HG03135 (cell line): ENCODE data around the gene CTAG2.
"Not testable (repeated sequence)": the region's sequence is repeated elsewhere in the genome, so short reads cannot be mapped to it uniquely, and the experiment has no call there.

Experiments used
- ATAC-seq: cut with Tn5 transposase; IDR thresholded peaks from one replicate; pipeline ENCODE4 v1.9.1; 2021; ENCODE audit warnings: mild to moderate bottlenecking, moderate library complexity; ENCODE audit not compliant: unreplicated experiment

Gene CTAG2

GRCh38 chrX:154653413-154653812 lies at the start of gene CTAG2:
Gene CTAG2, minus strand, starts transcription at chrX:154653579. Its CDS starts 64 bp downstream, at chrX:154653515.
- ATAC-seq = not testable (repeated sequence)

DNA sequence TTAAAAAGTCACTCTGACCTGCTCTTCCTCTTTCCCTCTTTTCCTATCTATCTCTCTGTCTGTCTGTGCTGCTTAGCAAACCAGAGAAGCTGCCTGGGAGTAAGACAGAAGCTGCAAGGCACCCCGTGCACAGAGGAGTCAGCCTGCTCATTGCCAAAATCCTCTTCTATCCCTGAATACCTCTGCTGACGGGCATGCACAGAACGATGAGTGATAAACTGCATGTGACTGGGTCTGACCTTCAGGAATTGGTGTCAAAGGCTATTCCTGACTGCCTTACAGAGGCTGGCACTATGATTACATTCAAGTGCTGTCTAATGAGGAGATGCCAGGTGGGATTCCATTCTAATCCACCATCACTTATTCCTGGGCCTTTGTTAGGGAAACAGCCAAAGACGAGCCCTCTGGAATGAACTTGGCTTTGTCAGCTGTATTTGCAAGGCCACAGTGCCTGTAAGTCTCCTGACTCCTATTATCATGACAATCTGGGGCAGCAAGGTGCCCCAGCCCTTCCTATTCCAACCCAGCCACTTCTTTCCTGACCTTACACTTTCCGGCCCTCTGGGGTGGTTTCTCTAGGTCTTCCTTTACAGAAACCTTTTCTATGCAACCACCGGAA lies 45.4 kb upstream of the CTAG2 start:
- ATAC-seq = no peak

DNA sequence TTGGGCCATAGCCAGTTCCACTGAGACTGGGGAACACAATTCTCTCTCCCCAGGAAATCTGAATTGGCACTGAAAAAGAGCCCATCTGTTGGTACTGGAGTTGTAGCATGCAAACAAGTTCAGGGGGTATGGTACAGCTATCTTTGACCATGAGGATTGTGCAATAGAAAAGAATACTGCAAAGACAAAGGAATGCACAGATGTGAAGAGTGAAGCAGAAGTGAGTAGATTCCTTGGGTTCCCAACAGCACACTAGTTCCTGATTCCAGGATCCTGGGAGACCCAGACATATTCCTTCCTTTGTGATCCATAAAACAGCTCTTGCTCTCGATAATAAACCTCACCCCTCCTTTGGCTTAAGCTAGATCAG lies 43.3 kb upstream of the CTAG2 start:
- no peak for ATAC-seq

DNA sequence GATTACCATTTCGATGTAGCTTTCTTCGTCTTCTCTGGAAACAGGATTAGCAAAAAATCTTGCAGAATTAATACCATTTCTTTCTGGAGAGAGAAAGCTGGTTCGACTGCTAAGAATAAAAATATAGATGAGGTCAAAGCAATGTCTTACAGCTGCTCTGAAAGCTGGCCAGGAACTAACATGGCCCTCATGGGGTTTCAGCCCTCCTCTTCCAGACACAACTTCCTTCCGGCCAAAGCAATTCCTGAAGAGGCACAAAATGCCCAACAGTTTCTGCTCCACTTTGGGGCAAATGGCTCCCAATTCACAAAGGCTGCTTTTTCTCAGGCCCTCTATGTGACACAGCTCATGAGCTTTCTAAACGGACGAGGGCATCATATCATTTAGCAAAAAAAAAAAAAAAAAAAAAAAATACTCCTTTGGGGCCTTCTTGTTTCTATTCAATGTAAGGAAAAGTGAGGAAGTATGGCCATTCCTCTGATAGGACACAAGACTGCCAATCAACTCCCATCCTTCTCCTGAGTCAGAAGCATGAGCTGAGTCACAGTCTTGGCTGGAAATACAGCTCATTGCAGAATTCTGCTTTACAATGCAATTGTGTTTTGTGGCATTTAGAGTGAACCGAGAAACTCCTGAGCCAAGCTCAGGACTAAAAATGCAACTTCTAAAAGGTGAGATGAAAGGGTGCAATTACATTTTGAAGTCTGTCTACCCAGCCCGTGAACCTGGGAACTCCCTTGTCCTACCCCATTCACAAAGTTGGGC lies 42.7 kb upstream of the CTAG2 start:
- no peak for ATAC-seq

DNA sequence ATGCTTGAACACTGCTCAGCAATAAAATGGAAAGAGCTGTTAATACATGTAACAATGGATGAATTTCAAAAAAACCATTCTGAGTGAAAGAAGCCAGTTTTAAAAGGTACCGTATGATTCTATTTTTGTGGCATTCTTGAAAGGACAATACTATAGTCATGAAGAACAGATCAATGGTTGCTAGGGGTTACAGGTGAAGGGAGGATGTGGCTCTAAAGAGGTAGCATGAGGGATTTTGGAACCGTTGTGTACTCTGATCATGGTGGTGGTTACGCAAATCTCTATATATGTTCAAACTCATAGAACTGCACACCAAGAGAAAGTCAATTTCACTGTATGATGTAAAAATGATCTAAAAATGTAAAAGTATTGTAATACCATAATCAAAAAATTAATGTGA lies 40.0 kb upstream of the CTAG2 start:
- no peak for ATAC-seq

- not testable (repeated sequence) for ATAC-seq
Observed at GRCh38 chrX:154690438-154690837, 37.1 kb upstream of the CTAG2 start.

DNA sequence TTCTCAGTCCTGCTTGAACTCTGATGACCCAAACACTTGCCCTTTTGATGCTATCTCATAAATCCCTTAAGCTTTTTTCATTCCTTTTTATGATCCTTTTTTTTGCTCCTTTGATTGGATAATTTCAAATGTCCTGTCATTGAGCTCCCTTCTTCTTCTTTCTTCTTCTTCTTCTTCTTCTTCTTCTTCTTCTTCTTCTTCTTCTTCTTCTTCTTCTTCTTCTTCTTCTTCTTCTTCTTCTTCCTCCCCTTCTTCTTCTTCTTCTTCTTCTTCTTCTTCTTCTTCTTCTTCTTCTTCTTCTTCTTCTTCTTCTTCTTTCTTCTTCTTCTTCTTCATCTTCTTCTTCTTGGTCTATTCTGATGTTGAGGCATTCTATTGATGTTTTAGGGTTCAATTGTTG lies 18.7 kb upstream of the CTAG2 start:
- not testable (repeated sequence) for ATAC-seq

GRCh38 chrX:154670848-154671247 lies 17.5 kb upstream of the CTAG2 start:
- ATAC-seq = not testable (repeated sequence)

- no peak for ATAC-seq
Observed at GRCh38 chrX:154661899-154662298, 8.5 kb upstream of the CTAG2 start.

GRCh38 chrX:154661170-154661569 lies 7.8 kb upstream of the CTAG2 start:
- no peak for ATAC-seq

DNA sequence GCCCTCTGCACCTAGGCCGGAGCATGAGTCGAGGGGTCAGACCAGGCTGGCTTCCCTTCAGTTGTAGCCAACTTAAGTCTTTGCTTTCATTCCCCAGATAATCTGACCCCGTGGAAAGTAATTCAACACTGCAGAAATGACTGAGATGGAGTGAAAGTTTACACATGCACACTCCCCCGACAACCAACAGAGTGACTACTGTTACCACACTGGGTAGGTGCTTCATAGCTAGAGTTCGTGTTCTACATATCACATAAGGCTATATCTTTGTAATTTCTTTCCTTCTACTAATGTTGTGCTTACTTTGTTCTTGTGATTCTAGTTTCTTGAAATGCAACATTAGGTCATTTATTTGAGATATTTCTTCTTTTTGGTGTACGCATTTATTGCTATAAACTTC lies 7.2 kb upstream of the CTAG2 start:
- ATAC-seq = no peak

DNA sequence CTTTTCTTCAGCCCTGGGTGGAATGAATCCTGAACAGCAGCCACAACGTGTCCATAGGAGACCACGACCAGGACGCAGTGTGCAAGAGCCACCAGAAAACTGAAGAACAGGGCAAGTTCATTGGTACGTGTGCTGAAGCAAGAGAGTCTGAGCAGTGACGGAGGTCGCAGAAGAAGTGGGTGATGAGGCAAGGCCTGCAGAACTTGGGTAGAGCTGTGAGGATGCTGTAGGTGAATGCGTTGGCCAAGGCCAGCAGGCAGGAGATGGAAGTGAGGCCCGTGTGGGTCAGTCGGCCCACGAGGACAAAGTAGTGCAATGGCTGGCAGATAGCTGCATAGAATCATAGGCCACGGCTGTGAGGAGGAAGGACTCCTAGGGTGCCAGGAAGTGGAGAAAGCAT lies 5.6 kb upstream of the CTAG2 start:
- no peak for ATAC-seq

DNA sequence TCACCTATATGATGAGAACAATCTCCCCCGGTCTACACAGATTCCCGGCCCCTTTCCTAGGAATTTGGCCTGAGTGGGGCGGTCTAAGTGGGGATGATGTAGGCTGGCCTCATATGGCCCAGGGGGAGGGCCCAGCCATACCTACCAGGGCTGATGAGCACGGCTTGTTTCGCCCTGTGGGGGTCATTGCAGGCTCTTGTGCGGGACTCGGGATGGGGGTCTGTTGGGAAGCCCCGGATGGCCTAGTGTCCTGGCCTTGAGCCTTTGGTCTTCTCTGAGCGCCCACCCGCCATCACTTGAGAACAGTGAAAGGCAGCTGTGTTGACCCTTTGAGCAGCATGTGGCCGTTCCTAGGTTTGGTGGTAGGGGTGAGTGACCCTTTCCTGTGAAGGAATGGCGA lies 4.8 kb upstream of the CTAG2 start:
- ATAC-seq = no peak

GRCh38 chrX:154657226-154657805 lies 3.9 kb upstream of the CTAG2 start:
- no peak for ATAC-seq

GRCh38 chrX:154655786-154656185 lies 2.4 kb upstream of the CTAG2 start:
- no peak for ATAC-seq

- no peak for ATAC-seq
Observed at GRCh38 chrX:154655346-154655745, 2.0 kb upstream of the CTAG2 start.

- ATAC-seq = no peak
Observed at GRCh38 chrX:154654925-154655324, 1.5 kb upstream of the CTAG2 start.

DNA sequence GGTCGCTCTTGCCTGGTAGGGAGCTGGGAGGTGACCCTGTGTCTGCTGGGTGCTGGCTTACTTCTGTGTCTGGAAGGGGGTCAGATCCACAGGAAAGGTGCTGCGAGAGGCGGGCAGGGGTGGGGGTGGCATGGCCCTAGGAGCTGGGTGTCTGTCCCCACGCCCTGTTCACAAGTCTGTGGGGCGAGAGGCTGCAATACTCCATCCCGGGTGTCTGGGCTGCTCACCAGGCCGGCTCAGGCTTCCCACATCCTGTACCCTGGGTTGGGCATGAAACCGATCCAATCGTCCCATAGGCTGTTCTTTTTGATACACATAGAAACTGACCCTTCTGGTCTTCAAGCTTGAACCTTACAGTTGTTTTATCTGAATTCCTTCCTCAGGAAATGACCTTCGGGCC lies 993 bp upstream of the CTAG2 start:
- ATAC-seq = no peak

DNA sequence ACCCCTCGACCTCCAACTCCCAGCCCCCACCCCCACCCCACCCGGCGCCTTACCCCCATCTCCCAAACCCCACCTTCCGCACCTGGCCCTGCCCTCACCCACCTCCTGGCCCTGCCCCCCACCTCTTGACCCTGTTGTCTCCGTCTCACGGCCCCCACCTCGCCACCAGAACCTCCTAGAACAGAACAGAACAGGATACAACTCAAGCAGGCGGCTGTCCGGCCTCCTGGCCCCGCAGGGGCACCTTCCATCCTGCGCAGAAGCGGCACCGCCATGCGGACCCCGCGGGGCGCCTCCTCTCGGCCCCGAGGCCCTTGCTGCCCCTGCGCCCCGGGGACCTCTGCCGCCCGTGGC lies 354 bp downstream of the CTAG2 start:
- no peak for ATAC-seq

- no peak for ATAC-seq
Observed at GRCh38 chrX:154652311-154653047, 900 bp downstream of the CTAG2 start.

- no peak for ATAC-seq
Observed at GRCh38 chrX:154650221-154650510, 3.2 kb downstream of the CTAG2 start.
